HCT116 (cell line): ENCODE data around the gene LSS. TPM values are rescaled to one million over a fixed set of nuclear protein-coding genes. Genes with fewer than 3 reads are reported as not detected.

Source experiments
- ATAC-seq: fragments of 200-7000 bp; cut with Tn5 transposase; 2 replicates; pipeline ENCODE4 v1.9.1; 2020; ENCODE audit warnings: mild to moderate bottlenecking, moderate library complexity
- BruUV-seq: library from RNA; stranded (reverse); fragments of 400-500 nt; replicated peaks from 2 replicates; lab custom pipeline; 2021; lab: Mats Ljungman, UMichigan
- CTCF ChIA-PET: fragments of 300-600 bp; sonication (Branson Sonifier 250); formaldehyde crosslinking; loops from one replicate; lab custom pipeline; 2021; ENCODE audit warnings: antibody characterized with exemption; lab: Charles Lee
- POLR2A ChIA-PET: fragments of 300-600, 350-600 bp; sonication (Branson Sonifier 250); formaldehyde crosslinking; loops from one replicate; lab custom pipeline; 2021; ENCODE audit warnings: antibody characterized with exemption; lab: Charles Lee
- RAD21 ChIA-PET, 2 experiments: fragments of 300-600 bp; sonication (Branson Sonifier 250); formaldehyde crosslinking; loops; one replicate each; lab custom pipeline; 2023; ENCODE audit warnings: low total read pairs in 2 of 2; ENCODE audit not compliant: uncharacterized antibody in 2 of 2, unreplicated experiment in 2 of 2, low non-redundant PET in 1 of 2; lab: Charles Lee
- DNase-seq: peaks from one replicate; pipeline ENCODE4 v3.0.0-alpha.2; 2010; ENCODE audit warnings: low read depth, low spot score
- H2AFZ ChIP-seq: fragments of 200-600 bp; shearing (Covaris generic), sonication (generic); 2 replicates; pipeline ENCODE4 v1.6.1; 2017; ENCODE audit warnings: low read depth, mixed run types, mixed read lengths, antibody characterized with exemption, low read length; ENCODE audit not compliant: poor library complexity, severe bottlenecking
- H3K27ac ChIP-seq: 2 replicates; pipeline ENCODE4 v1.5.1; 2012; ENCODE audit warnings: low read depth, low read length
- H3K27me3 ChIP-seq: fragments of 200-600 bp; sonication (generic); 2 replicates; pipeline ENCODE4 v1.6.1; 2016; ENCODE audit warnings: mixed run types, low read length, mixed read lengths; ENCODE audit not compliant: insufficient read depth
- H3K36me3 ChIP-seq, 2 experiments: fragments of 200-500 bp in 1 of 2; fragments of 200-600 bp in 1 of 2; sonication (Bioruptor generic) in 1 of 2; sonication (generic) in 1 of 2; 2 replicates each; pipeline versions ENCODE4 v1.5.1 to v1.6.1; 2014 to 2016; ENCODE audit warnings: low read length in 2 of 2, inconsistent platforms in 1 of 2, mixed read lengths in 1 of 2, mixed run types in 1 of 2; ENCODE audit not compliant: insufficient read depth in 2 of 2, control insufficient read depth in 1 of 2
- H3K4me1 ChIP-seq, 2 experiments: fragments of 200-600 bp in 1 of 2; sonication (generic) in 1 of 2; 2 replicates each; pipeline versions ENCODE4 v1.5.1 to v1.6.1; 2012 to 2017; ENCODE audit warnings: low read length in 2 of 2, inconsistent platforms in 1 of 2, mild to moderate bottlenecking in 1 of 2, mixed read lengths in 1 of 2, mixed run types in 1 of 2, moderate library complexity in 1 of 2; ENCODE audit not compliant: insufficient read depth in 2 of 2, control insufficient read depth in 1 of 2
- H3K4me2 ChIP-seq: fragments of 200-600 bp; sonication (generic); 2 replicates; pipeline ENCODE4 v1.6.1; 2017; ENCODE audit warnings: mixed run types, low read length, mixed read lengths
- H3K4me3 ChIP-seq, 2 experiments: fragments of 200-600 bp in 1 of 2; sonication (generic) in 1 of 2; replicated peaks in 1 of 2; 2 replicates each; pipeline ENCODE4 v1.5.1; 2011 to 2016; ENCODE audit warnings: low read length in 2 of 2, control low read depth in 1 of 2, low read depth in 1 of 2, mild to moderate bottlenecking in 1 of 2, mixed read lengths in 1 of 2, mixed run types in 1 of 2
- H3K79me2 ChIP-seq: fragments of 200-600 bp; sonication (generic); 2 replicates; pipeline ENCODE4 v1.6.1; 2017; ENCODE audit warnings: mild to moderate bottlenecking, mixed run types, low read length, moderate library complexity, mixed read lengths; ENCODE audit not compliant: insufficient read depth
- H3K9ac ChIP-seq: fragments of 200-600 bp; sonication (generic); 2 replicates; pipeline ENCODE4 v1.6.1; 2016; ENCODE audit warnings: low read length, mixed read lengths
- H3K9me2 ChIP-seq: fragments of 200-600 bp; sonication (generic), shearing (Covaris generic); 2 replicates; pipeline ENCODE4 v1.6.1; 2017; ENCODE audit warnings: mixed run types, mild to moderate bottlenecking, moderate library complexity; ENCODE audit not compliant: insufficient read depth
- H3K9me3 ChIP-seq, 2 experiments: fragments of 200-500 bp in 1 of 2; fragments of 200-600 bp in 1 of 2; sonication (Bioruptor generic) in 1 of 2; sonication (generic) in 1 of 2; 2 replicates each; pipeline ENCODE4 v1.6.1; 2014 to 2017; ENCODE audit warnings: low read length in 2 of 2, mixed read lengths in 2 of 2, inconsistent platforms in 1 of 2, low read depth in 1 of 2, mild to moderate bottlenecking in 1 of 2, mixed run types in 1 of 2, moderate library complexity in 1 of 2; ENCODE audit not compliant: control insufficient read depth in 1 of 2, insufficient read depth in 1 of 2
- H4K20me1 ChIP-seq: fragments of 200-600 bp; sonication (generic), shearing (Covaris generic); 2 replicates; pipeline ENCODE4 v1.6.1; 2017; ENCODE audit warnings: mixed run types, mild to moderate bottlenecking, moderate library complexity; ENCODE audit not compliant: insufficient read depth
- CBX3 ChIP-seq: IDR thresholded peaks from 2 replicates; pipeline ENCODE4 v1.6.1; 2012; ENCODE audit warnings: low read depth
- CTCF ChIP-seq, 3 experiments: fragments of 200-600 bp in 1 of 3; sonication (generic) in 1 of 3; IDR thresholded peaks in 2 of 3; conservative IDR thresholded peaks in 1 of 3; 2 replicates each; pipeline ENCODE4 v1.5.1; 2012 to 2017; ENCODE audit warnings: low read depth in 2 of 3, low read length in 2 of 3, antibody characterized with exemption in 1 of 3, borderline replicate concordance in 1 of 3, control low read depth in 1 of 3, mild to moderate bottlenecking in 1 of 3, mixed read lengths in 1 of 3, mixed run types in 1 of 3, moderate library complexity in 1 of 3; ENCODE audit not compliant: insufficient read depth in 1 of 3
- ELF1 ChIP-seq: IDR thresholded peaks from 2 replicates; pipeline ENCODE4 v1.6.1; 2012; ENCODE audit warnings: low read depth, borderline replicate concordance
- EZH2 ChIP-seq: fragments of 200-600 bp; sonication (generic); IDR thresholded peaks from 2 replicates; pipeline ENCODE4 v1.6.1; 2017; ENCODE audit warnings: antibody characterized with exemption, mixed run types
- EZH2phosphoT487 ChIP-seq: fragments of 200-600 bp; IDR thresholded peaks from 2 replicates; pipeline ENCODE4 v1.6.1; 2018; ENCODE audit warnings: antibody characterized with exemption, borderline replicate concordance
- FOSL1 ChIP-seq: IDR thresholded peaks from 2 replicates; pipeline ENCODE4 v1.6.1; 2012; ENCODE audit warnings: low read depth
- JUND ChIP-seq: IDR thresholded peaks from 2 replicates; pipeline ENCODE4 v1.6.1; 2012
- POLR2A ChIP-seq: IDR thresholded peaks from 2 replicates; pipeline ENCODE4 v1.7.0; 2011; ENCODE audit warnings: borderline replicate concordance; ENCODE audit not compliant: insufficient read depth, insufficient read length; ENCODE audit errors: extremely low read depth
- SIN3A ChIP-seq: IDR thresholded peaks from 2 replicates; pipeline ENCODE4 v1.6.1; 2012; ENCODE audit warnings: low read depth
- SP1 ChIP-seq: IDR thresholded peaks from 2 replicates; pipeline ENCODE4 v1.6.1; 2012; ENCODE audit warnings: low read depth
- TCF7L2 ChIP-seq: IDR thresholded peaks from 2 replicates; pipeline ENCODE4 v1.7.0; 2011; ENCODE audit warnings: borderline replicate concordance, inconsistent platforms; ENCODE audit not compliant: insufficient read depth, insufficient read length; ENCODE audit errors: extremely low read depth
- YY1 ChIP-seq: IDR thresholded peaks from 2 replicates; pipeline ENCODE4 v1.6.1; 2011; ENCODE audit warnings: low read length, low read depth, moderate library complexity, mild to moderate bottlenecking; ENCODE audit not compliant: insufficient replicate concordance; ENCODE audit errors: extremely low read depth
- intact Hi-C: fragments of 100-400 bp; cut with micrococcal nuclease; formaldehyde crosslinking; loops from 2 replicates; pipeline ENCODE4 v1.10.0; 2022
- total RNA-seq: library from RNA; stranded (reverse); gene quantifications from one replicate; pipeline ENCODE4 v1.2.1, GENCODE V29; 2021; ENCODE audit not compliant: unreplicated experiment
- TF ChIP-seq, protein P1 (sequence below): IDR thresholded peaks from 2 replicates; pipeline ENCODE4 v1.6.1; 2012; ENCODE audit warnings: low read depth

LSS gene
- total RNA-seq, 1 experiment from 2014 or later: 44.7 TPM

- no TSS peak for BruUV-seq
- DNase-seq (no peak), ATAC-seq (no peak)
- H3K9me2 ChIP-seq: no peaks in the 10 kb centered on the region
- no peak overlapping the region for H3K27ac ChIP-seq
- H3K79me2 ChIP-seq: no peaks in the 10 kb centered on the region
- H3K9me3 ChIP-seq: no peaks in the 10 kb centered on the region
- H3K4me1 ChIP-seq: peaks cover 7% of the 10 kb centered on the region in 2 experiments; a peak in 3 of 4 replicates
- no peak overlapping the region for H3K9ac ChIP-seq
- CTCF ChIA-PET: interaction anchor here (1.6 kb wide), 1 partner anchor 184 kb away, joined by 3 read pairs; no protein-coding TSS in a partner anchor
- H3K4me2 ChIP-seq: no peak overlapping the region
- RAD21 ChIA-PET: no interaction called here
- H3K27me3 ChIP-seq: no peaks in the 10 kb centered on the region
- no peaks in the 10 kb centered on the region for H4K20me1 ChIP-seq
- H3K36me3 ChIP-seq: no peaks in the 10 kb centered on the region
- intact Hi-C loops: no loop called here
- POLR2A ChIA-PET: no interaction called here
- TF ChIP-seq JUND (no peak), SIN3A (no peak), YY1 (no peak), FOSL1 (no peak), ELF1 (no peak), EZH2phosphoT487 (no peak), EZH2 (no peak), TCF7L2 (no peak), POLR2A (no peak), CBX3 (no peak), CTCF (IDR thresholded peaks at IDR 0.05 in 2 of 3, conservative IDR thresholded peaks at IDR 0.05 in 1 of 3; ENCODE audit: borderline replicate concordance in 1 of 3, insufficient read depth in 1 of 3, low read depth in 2 of 3, low read length in 2 of 3) (no peak), SP1 (no peak)
- TF ChIP-seq, protein P1, sequence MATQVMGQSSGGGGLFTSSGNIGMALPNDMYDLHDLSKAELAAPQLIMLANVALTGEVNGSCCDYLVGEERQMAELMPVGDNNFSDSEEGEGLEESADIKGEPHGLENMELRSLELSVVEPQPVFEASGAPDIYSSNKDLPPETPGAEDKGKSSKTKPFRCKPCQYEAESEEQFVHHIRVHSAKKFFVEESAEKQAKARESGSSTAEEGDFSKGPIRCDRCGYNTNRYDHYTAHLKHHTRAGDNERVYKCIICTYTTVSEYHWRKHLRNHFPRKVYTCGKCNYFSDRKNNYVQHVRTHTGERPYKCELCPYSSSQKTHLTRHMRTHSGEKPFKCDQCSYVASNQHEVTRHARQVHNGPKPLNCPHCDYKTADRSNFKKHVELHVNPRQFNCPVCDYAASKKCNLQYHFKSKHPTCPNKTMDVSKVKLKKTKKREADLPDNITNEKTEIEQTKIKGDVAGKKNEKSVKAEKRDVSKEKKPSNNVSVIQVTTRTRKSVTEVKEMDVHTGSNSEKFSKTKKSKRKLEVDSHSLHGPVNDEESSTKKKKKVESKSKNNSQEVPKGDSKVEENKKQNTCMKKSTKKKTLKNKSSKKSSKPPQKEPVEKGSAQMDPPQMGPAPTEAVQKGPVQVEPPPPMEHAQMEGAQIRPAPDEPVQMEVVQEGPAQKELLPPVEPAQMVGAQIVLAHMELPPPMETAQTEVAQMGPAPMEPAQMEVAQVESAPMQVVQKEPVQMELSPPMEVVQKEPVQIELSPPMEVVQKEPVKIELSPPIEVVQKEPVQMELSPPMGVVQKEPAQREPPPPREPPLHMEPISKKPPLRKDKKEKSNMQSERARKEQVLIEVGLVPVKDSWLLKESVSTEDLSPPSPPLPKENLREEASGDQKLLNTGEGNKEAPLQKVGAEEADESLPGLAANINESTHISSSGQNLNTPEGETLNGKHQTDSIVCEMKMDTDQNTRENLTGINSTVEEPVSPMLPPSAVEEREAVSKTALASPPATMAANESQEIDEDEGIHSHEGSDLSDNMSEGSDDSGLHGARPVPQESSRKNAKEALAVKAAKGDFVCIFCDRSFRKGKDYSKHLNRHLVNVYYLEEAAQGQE: no peak
- no peak overlapping the region for H3K4me3 ChIP-seq
- H2AFZ ChIP-seq: no peak overlapping the region
Observed at GRCh38 chr21:46157987-46158451, 70.6 kb downstream of the LSS start.
